Keratinocyte (primary cell): ENCODE results near the gene ZNF440. TPM values are rescaled to one million over a fixed set of nuclear protein-coding genes. Genes with fewer than 3 reads are reported as not detected.
A peak's percentile ranks its signal among the peaks of the same experiment; 100 is the strongest.
"Not testable (repeated sequence)": the region's sequence is repeated elsewhere in the genome, so short reads cannot be mapped to it uniquely, and the experiment has no call there.

Experiments
- DNase-seq: peaks from one replicate; pipeline ENCODE4 v3.0.0-alpha.2; 2011; ENCODE audit warnings: low read depth, missing footprints, low spot score
- FAIRE-seq: peaks from 2 replicates; lab custom pipeline; 2011; peaks lifted over from hg19 to GRCh38; lab: Jason Lieb, UNC
- H2AFZ ChIP-seq: 2 replicates; pipeline ENCODE4 v1.6.0; 2012; ENCODE audit warnings: low read length, control low read depth, inconsistent platforms; ENCODE audit not compliant: control insufficient read depth
- H3K27ac ChIP-seq: 2 replicates; pipeline ENCODE4 v1.5.1; 2011; ENCODE audit warnings: low read length; ENCODE audit not compliant: control insufficient read depth, insufficient read depth
- H3K27me3 ChIP-seq: 3 replicates; pipeline ENCODE4 v1.6.0; 2011; ENCODE audit warnings: low read length; ENCODE audit not compliant: control insufficient read depth, insufficient read depth; ENCODE audit errors: extremely low read depth
- H3K36me3 ChIP-seq, 2 experiments: 2 replicates in 1 of 2; 3 replicates in 1 of 2; pipeline ENCODE4 v1.5.1; 2011; ENCODE audit warnings: low read length in 2 of 2, mild to moderate bottlenecking in 1 of 2; ENCODE audit not compliant: control insufficient read depth in 2 of 2, insufficient read depth in 2 of 2; ENCODE audit errors: extremely low read depth in 1 of 2
- H3K4me1 ChIP-seq: 3 replicates; pipeline ENCODE4 v1.5.1; 2011; ENCODE audit warnings: low read length; ENCODE audit not compliant: control insufficient read depth, insufficient read depth; ENCODE audit errors: extremely low read depth
- H3K4me2 ChIP-seq: 3 replicates; pipeline ENCODE4 v1.6.0; 2011; ENCODE audit warnings: low read depth, low read length; ENCODE audit not compliant: control insufficient read depth, insufficient read depth; ENCODE audit errors: extremely low read depth
- H3K4me3 ChIP-seq, 3 experiments: fragments of 200-600 bp in 1 of 3; sonication (generic) in 1 of 3; 2 replicates in 2 of 3; 3 replicates in 1 of 3; pipeline ENCODE4 v1.5.1; 2011 to 2016; ENCODE audit warnings: low read length in 3 of 3, mild to moderate bottlenecking in 3 of 3, control low read depth in 2 of 3, inconsistent platforms in 1 of 3, low read depth in 1 of 3, mixed read lengths in 1 of 3, mixed run types in 1 of 3, moderate library complexity in 1 of 3; ENCODE audit not compliant: control insufficient read depth in 2 of 3, insufficient read depth in 2 of 3; ENCODE audit errors: extremely low read depth in 1 of 3
- H3K79me2 ChIP-seq: 2 replicates; pipeline ENCODE4 v1.6.0; 2012; ENCODE audit warnings: low read length; ENCODE audit not compliant: control insufficient read depth, insufficient read depth
- H3K9ac ChIP-seq: 3 replicates; pipeline ENCODE4 v1.6.0; 2011; ENCODE audit warnings: low read length; ENCODE audit not compliant: control insufficient read depth, insufficient read depth; ENCODE audit errors: extremely low read depth
- H3K9me1 ChIP-seq: 3 replicates; pipeline ENCODE4 v1.6.0; 2011; ENCODE audit warnings: low read length; ENCODE audit not compliant: control insufficient read depth, insufficient read depth; ENCODE audit errors: extremely low read depth
- H3K9me3 ChIP-seq: 2 replicates; pipeline ENCODE4 v1.5.1; 2012; ENCODE audit warnings: low read depth, low read length; ENCODE audit not compliant: control insufficient read depth
- H4K20me1 ChIP-seq: 3 replicates; pipeline ENCODE4 v1.6.0; 2011; ENCODE audit warnings: low read length; ENCODE audit not compliant: control insufficient read depth, insufficient read depth; ENCODE audit errors: extremely low read depth
- EZH2 ChIP-seq: IDR thresholded peaks from one replicate; pipeline ENCODE4 v1.6.1; 2012; ENCODE audit warnings: inconsistent platforms, mild to moderate bottlenecking, low read length, moderate library complexity
- dilution Hi-C: fragments of 300-500 bp; cut with MboI; formaldehyde crosslinking; loops from one replicate; pipeline ENCODE4 v1.7.0; 2020; ENCODE audit warnings: low sequenced_read_pairs; ENCODE audit not compliant: extremely low pct_ligation_motif_present
- polyA plus RNA-seq, 5 experiments: library from polyadenylated mRNA; depleted of rRNA in 3 of 5; stranded (reverse) in 3 of 5; stranded (forward) in 1 of 5; unstranded in 1 of 5; fragments of >200 nt; gene quantifications; 1 replicate in 1 of 5; 2 replicates in 3 of 5; 3 replicates in 1 of 5; pipeline versions ENCODE4 v1.2.1 to v1.2.3, GENCODE V29; 2011 to 2012; ENCODE audit warnings: missing spikeins in 2 of 5, low read depth in 1 of 5, low replicate concordance in 1 of 5
- TF ChIP-seq, protein P1 (sequence below), 3 experiments: IDR thresholded peaks in 1 of 3; conservative IDR thresholded peaks in 1 of 3; optimal IDR thresholded peaks in 1 of 3; 2 replicates in 2 of 3; 3 replicates in 1 of 3; pipeline versions ENCODE3 to v1.5.1; 2011; ENCODE audit warnings: low read length in 3 of 3, mild to moderate bottlenecking in 3 of 3, moderate library complexity in 2 of 3, control low read depth in 1 of 3, inconsistent platforms in 1 of 3; ENCODE audit not compliant: insufficient read depth in 2 of 3; ENCODE audit errors: extremely low read depth in 1 of 3

The ZNF440 gene
- polyA plus RNA-seq, 1 donor (not counting 4 experiments of a cell fraction or from before 2014, with no cell fraction given), result 10.7 TPM

DNA sequence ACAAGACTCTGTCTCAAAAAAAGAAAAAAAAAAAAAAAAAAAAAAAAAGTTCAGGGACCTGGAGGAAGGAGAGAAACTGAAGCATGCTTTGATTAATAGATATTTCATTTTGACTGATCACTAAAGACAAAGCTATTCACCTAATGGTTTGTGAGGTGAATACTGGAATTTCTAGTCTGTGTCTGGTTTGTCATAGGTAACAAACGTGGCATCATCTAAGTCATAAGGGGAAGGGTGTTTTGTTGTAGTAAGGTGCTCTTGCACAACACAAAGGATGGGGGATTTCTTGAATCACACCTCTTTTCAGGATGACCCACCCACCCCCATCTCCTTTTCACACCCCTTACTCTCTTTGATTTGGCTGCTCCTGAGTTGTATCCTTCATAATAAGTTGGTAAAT is 59.7 kb downstream of the ZNF440 start:
- Histone ChIP-seq H3K4me3 (no peak overlapping the region), H3K9me1 (no peaks in the 10 kb centered on the region), H3K79me2 (no peaks in the 10 kb centered on the region), H3K4me2 (no peak overlapping the region), H3K9me3 (peaks cover 8% of the 10 kb centered on the region), H3K27me3 (no peaks in the 10 kb centered on the region), H4K20me1 (no peaks in the 10 kb centered on the region), H3K36me3 (no peaks in the 10 kb centered on the region), H2AFZ (no peak overlapping the region), H3K27ac (no peak overlapping the region), H3K9ac (no peak overlapping the region), H3K4me1 (no peaks in the 10 kb centered on the region)
- dilution Hi-C loops, result no loop called here
- FAIRE-seq (no peak), DNase-seq (no peak)
- TF ChIP-seq, protein P1, sequence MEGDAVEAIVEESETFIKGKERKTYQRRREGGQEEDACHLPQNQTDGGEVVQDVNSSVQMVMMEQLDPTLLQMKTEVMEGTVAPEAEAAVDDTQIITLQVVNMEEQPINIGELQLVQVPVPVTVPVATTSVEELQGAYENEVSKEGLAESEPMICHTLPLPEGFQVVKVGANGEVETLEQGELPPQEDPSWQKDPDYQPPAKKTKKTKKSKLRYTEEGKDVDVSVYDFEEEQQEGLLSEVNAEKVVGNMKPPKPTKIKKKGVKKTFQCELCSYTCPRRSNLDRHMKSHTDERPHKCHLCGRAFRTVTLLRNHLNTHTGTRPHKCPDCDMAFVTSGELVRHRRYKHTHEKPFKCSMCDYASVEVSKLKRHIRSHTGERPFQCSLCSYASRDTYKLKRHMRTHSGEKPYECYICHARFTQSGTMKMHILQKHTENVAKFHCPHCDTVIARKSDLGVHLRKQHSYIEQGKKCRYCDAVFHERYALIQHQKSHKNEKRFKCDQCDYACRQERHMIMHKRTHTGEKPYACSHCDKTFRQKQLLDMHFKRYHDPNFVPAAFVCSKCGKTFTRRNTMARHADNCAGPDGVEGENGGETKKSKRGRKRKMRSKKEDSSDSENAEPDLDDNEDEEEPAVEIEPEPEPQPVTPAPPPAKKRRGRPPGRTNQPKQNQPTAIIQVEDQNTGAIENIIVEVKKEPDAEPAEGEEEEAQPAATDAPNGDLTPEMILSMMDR (optimal IDR thresholded peaks at IDR 0.05 in 1 of 3, IDR thresholded peaks at IDR 0.05 in 1 of 3, conservative IDR thresholded peaks at IDR 0.05 in 1 of 3; ENCODE audit: extremely low read depth in 1 of 3, insufficient read depth in 2 of 3, low read length in 3 of 3), result no peak
- no peak for TF ChIP-seq EZH2

DNA sequence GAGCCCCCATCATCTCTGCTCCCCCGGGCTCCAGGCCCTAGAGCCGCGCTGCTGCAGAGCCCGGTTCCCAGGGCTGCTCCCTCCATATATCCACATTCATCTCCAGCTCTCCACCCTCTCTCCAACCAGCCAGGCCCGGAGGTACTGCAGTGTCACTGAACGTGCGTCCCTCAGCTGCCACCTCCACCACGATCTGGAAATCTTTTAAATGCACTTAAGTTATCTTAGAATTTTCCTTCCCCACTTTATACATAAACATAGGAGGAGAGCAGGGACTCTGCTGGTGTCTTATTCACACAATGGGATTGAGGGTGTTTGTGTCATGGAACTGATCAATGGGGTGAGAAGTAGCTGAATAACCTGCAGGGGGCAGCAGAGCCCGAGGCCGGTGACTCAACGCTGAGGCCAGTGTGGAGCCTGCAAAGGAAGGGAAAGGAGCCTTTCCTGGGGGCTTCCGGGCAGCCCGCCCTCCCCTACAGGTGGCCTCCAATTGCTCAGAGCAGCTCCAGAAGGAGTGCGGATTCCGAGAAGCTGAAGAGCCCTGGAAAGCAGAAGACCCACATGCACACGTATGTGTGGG is 65.7 kb downstream of the ZNF440 start:
- TF ChIP-seq, protein P1 (optimal IDR thresholded peaks at IDR 0.05 in 1 of 3, IDR thresholded peaks at IDR 0.05 in 1 of 3, conservative IDR thresholded peaks at IDR 0.05 in 1 of 3; ENCODE audit: extremely low read depth in 1 of 3, insufficient read depth in 2 of 3, low read length in 3 of 3), result peak in 1 of 3 experiments; percentile 5
- not testable (repeated sequence) for H3K4me3 ChIP-seq, H2AFZ ChIP-seq, H3K27ac ChIP-seq, H3K9ac ChIP-seq, DNase-seq, H3K4me1 ChIP-seq, H3K27me3 ChIP-seq, FAIRE-seq, H3K9me1 ChIP-seq, H3K4me2 ChIP-seq, H4K20me1 ChIP-seq, H3K79me2 ChIP-seq, H3K36me3 ChIP-seq, H3K9me3 ChIP-seq
- dilution Hi-C loops, result loop anchor here (5.0 kb wide), 1 partner anchor 32 kb away; the partner anchor contains the start of gene ZNF439
